ENCODE measurements around the gene NAXD.
"Not testable (repeated sequence)": the region's sequence is repeated elsewhere in the genome, so short reads cannot be mapped to it uniquely, and the experiment has no call there.

Gene NAXD

GRCh38 chr13:110615322-110616102 is at the start of gene NAXD:
TSS of gene NAXD (plus strand) at chr13:110615545. CDS start at chr13:110615602, 57 bp downstream.
- DNase-seq, result peak; percentile 93

DNA sequence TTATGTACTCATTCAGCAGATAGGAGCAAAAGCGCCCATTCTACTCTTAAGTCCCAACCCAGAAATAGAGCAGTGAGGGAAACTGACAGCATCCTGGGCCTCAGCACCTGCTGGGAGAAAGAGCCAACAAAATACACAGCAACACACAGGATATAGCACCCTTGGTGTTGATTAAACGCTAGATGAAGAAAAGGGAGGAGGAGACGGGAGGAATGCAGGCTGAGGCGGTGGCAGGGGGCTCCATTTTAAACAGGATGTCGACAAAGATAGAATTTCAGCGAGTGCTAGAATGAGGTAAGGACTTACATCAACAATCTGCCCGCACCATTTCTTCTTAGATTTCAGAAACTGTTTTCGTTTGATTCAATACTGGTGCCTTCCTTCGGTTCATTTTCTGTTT is 49.2 kb upstream of the NAXD start:
- DNase-seq, result no peak

DNA sequence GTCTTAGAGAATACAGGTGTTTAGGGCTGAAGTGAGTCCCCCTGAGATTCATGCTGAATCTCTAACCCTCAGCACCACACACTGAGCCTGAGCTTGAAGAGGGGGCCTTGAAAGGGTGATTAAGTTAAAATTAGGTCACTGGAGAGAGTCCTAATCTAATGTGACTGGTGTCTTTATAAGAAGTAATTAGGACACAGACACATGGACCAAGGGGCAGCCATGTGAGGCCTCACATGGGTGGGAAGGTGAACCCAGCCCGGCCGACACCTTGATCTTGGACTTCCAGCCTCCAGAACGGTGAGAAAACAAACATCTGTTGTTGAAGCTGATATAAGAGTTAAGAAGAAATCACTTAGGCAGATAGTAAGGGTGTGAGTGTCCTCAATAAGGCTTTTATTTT is 46.7 kb upstream of the NAXD start:
- DNase-seq, result no peak

DNA sequence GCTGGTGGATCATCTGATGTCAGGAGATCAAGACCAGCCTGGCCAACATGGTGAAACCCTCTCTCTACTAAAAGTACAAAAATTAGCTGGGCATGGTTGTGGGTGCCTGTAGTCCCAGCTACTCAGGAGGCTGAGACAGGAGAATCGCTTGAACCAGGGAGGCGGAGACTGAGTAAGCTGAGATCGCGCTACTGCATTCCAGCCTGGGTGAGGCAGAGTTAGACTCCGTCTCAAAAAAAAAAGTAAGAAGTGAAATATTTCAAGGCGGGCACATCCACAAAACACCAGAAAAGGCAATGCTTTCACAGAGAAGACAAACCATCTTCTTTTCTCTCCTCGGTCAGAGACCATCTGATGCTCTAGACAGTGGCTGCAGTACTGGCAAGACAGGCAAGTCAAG is 45.4 kb upstream of the NAXD start:
- not testable (repeated sequence) for DNase-seq

DNA sequence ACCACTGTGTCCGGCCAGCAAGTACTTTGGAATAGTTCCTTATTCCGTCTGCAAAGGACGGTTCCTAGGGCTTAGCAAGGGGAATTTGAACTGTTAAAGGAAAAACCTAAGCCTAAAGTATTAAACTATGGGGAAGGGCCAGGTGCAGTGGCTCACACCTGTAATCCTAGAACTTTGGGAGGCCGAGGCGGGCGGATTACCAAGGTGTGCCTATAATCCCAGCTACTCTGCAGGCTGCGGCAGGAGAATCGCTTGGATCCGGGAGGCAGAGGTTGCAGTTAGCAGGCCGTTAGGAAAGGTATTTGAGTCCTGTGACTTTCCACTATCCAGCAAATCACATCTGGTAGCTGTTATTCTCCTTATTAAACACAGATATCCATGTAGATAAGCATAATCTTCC is 44.5 kb upstream of the NAXD start:
- no peak for DNase-seq

DNA sequence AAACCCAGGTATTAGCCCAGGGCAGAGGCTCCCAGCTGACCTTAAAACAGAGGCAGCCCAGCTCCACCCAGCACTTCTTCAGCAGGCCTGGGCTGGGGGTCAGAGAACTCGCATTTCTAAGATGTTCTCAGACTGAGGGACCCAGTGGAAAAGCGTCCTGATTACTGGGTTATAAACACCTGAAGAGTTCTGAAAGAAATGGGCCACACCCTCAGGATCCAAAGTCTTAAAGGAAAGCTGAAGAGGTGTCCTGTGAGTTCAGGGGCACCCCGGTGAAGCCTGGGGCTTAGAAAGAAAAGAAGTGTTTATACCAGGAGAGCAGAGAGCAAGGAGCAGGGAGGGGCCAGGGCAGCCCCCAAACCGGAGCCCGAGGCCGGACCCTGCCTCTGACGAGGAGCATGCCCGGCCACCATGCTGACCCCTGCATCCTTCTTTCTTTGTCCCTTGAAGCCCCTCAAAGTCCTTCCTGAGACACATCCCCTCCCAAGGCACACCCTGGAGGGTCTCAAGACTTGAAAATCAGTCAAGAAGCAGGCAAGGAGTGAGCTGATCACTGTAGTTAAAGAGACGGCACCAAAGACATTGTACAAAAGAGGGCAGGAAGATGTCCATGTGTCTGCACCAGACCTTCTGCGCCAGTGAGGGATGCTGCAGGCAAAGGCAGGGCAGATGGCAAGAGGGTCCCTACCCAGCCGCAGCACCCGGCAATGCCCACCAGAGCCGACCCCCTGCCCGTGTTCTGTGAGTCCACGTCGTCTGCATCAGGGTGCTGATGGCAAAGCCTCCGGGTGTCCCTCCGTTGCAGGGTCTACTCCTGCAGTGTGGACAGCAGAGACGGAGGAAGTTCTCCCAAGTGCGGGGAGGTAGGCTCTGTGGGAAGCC is 43.2 kb upstream of the NAXD start:
- DNase-seq, result no peak

GRCh38 chr13:110572778-110573118 is 42.6 kb upstream of the NAXD start:
- no peak for DNase-seq

DNA sequence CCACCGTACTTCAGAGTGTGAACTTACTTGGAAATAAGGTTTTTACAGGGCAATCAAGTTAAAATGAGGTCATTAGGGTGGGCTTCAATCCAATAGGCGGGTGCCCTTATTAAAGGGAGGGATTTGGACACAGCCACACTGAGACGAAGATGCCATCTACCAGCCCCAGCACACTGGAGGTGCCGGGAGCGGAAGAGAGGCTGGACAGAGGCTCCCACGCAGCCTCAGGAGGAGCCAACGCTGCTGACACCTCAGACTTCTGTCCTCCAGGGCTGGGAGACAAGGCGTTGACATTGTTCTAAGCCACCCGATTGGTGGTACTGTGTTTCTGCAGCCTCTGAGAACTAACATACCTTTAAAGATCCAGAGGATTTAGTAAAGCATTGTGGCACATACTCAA is 41.2 kb upstream of the NAXD start:
- DNase-seq, result no peak

DNA sequence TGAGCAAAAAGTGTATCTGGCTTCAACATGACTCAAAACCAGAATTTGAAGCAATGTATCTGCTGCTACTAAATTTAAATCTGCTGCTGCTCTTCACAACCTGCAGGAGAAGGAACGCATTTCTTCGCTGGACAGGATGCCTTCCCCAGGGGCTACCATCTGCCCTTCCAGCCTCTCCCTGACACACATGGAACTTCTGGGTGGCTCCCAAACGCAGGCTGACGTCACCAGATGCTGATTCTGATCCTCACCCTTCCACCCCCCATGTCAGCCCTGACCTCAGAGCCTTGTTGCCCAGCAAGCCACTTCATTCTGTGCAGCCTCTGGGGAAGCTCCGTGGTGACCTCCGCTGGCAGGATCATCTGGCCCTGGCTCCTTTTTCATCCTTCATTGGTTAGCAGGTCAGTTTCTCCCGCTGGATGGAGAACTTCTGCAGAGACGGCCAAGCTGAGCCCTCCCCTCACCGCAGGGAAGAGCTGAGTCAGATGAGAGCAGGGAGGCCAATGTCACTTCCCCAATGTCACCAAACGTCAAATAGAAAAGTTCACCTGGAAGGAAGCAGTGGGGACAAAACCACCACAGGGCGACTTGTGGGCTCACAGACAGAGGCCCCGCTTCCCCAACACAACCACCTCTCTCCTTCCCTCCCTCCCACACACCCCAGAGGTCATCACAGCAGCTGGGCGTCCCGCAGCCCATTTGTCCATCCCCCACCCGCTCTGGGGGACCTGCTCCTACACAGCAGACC is 39.8 kb upstream of the NAXD start:
- DNase-seq, result peak; percentile 54

GRCh38 chr13:110576070-110576394 is 39.3 kb upstream of the NAXD start:
- DNase-seq, result no peak

- no peak for DNase-seq
These were observed 38.4 kb upstream of the NAXD start for GRCh38 chr13:110576736-110577476.

DNA sequence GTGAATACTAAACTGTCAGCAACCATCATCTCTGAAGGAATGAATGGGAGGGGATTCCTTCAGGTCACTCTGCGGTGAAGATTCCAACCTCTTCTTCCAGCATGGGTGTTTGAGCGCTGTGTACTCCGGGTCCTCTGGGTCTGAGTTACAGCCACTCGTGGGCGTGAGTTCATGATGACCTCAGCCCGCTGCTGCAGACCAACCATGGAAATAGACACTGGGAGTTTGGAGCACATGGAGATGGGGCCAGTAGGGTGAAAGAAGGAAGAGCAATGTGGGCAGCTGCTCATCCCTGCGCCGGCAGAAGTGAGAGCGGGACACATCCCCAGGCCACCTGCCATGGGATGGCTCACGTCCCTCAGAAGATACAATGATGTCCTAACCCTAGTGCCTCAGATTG is 37.0 kb upstream of the NAXD start:
- DNase-seq, result no peak

GRCh38 chr13:110580800-110581199 is 34.5 kb upstream of the NAXD start:
- DNase-seq, result no peak

GRCh38 chr13:110581506-110582185 is 33.7 kb upstream of the NAXD start:
- no peak for DNase-seq

DNA sequence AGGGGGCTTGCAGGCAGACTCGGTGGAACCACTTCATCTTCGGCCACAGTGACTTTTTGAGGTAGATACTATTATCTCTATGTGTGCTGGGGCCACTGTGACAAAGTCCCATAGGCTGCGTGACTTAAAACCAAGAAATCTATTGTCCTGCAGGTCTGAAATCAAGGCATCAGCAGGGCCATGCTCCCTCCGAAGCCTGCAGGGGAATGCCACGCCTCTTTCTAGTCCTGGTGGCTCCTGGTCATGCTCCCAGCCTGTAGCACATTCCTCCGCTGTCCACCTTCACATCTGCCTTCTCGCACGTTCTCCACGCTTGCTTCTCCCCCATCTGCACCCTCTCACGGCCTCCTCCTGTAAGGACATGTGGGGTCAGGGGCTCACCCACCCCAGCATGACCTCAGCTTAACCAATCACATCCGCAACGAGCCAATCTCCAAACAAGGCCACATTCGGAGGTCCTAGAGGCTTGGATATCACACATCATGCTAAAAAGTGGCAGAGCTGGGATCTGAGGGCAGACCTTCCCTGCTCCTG is 32.9 kb upstream of the NAXD start:
- no peak for DNase-seq

DNA sequence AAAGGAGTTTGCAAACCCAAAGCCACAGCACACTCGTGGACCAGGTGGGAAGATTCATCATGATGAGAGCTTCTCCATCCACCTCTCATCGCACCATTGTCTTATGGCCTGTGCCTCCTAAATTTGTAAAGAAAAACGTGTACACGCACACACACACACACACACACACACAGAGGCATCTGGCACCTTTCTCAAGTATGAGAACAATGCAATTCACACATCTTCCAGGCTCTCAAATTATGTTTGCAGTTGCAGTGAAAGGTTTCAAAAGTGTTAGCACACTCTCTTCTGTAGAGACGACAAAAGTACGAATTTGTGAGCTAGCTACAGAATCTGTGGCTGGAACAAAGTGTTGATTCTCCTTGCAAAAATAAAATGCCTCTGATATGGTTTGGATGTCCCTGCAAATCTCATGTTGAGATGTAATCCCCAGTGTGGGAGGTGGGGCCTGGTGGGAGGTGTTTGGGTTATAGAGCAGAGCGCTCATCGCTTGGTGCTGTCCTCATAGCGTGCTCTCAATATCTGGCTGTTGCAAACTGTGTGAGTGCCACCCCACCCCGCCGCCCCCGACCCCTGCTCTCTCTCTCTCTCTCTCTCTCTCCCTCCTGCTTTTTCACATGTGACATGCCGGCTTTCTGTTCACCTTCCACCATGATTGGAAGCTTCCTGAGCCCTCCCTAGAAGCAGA is 32.0 kb upstream of the NAXD start:
- DNase-seq, result no peak

DNA sequence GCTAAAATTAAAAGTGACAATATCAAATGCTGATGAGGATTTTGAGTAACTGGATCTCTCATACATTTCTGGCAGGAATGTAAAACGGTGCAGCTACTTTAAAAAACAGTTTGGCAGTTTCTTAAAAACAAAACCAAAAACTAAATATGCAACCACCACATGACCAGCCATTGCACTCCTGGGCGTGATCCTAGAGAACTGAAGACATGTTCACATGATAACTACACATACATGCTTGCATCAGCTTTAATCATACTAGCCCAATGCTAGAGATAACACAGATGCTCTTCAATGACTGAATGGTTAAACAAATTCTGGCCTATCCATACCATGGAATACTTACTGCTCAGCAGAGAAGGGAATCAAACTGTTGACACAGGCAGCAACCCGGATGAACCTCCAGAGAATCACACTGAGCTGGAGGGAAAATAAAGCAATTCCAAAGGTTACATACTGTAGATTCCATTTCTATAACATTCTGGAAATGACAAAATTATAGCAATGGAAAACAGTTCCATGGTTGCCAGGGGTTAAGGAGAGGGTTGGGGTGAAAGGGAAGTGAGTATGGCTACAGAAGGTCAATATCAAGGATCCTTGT is 25.5 kb upstream of the NAXD start:
- no peak for DNase-seq

- no peak for DNase-seq
These were observed 24.8 kb upstream of the NAXD start for GRCh38 chr13:110590577-110590976.

DNA sequence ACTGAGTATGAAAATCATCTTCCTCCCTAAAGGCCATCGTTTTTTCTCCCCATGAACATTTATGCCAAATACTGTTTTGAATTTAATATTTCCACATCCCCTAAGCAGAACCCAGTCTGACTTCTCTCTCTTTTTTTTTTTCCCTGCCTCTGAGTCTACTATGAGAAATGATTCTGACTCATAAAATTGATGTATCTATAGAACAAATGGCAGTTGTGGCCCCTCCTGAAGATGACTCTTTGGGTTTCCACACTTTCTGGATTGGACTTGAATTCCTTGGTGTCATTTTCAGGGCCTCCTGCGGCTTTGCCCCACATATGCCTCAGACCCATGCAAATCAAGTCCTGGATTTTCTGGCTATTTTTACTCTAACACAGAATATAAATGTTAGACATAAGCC is 22.7 kb upstream of the NAXD start:
- no peak for DNase-seq

DNA sequence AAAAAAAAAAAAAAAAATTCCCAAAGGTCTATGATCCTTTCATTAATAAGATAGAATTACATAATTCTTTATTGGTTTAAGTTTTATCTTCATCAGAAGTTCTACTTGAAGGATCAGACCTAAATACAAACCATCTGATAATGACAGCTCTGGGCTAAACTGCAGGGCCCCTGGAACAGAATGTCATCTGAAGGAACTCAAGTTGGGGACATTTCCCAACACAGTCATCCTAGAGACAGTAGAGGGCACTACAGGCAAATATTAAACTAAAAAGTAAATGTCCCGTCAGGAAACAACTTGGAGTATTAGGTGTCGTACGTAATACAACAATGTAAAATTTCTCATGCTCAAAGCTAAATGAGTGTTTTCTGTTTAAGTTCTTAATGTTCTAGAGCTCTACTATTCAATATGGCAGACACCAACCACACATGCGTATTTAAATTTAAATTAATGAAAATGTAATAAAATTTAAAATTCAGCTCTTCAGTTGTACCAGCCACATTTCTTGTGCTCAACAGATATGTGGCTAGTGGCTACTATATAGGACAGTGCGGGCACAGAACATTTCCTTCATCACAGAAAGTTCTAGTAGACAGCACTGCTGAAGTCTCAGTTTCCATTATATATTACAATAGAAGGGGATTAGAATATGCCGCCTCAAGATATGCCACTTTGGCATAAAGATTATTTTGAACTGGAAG is 21.8 kb upstream of the NAXD start:
- peak; percentile 49 for DNase-seq

Measured in activated CD4-positive, alpha-beta T cell treated with anti-CD3 and anti-CD28 coated beads, Interleukin-2, amount 50 U/mL, for 16 hours (primary cell).